Measurements from ENCODE around the gene SOCS2.

Gene SOCS2

DNA sequence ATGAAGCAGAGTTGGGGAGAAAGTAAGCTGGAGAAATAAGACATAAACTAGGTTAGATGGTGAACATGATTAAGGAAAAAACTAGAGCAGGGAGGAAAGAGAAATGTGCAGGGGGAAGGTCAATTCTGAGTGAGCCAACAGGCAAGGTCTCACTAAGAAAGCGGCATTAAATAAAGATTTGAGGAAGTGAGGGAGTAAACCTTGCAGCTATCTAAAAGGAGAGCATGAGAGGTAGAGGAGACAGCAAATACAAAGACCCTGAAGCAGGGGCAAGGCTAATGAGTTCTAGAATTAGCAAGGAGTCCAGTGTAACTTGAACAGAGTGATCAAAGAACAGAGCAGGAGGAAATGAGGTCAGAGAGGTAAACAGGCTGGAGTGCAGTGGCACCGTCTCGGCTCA lies 4.4 kb upstream of the SOCS2 start:
- DNase-seq: peak; percentile 44

DNA sequence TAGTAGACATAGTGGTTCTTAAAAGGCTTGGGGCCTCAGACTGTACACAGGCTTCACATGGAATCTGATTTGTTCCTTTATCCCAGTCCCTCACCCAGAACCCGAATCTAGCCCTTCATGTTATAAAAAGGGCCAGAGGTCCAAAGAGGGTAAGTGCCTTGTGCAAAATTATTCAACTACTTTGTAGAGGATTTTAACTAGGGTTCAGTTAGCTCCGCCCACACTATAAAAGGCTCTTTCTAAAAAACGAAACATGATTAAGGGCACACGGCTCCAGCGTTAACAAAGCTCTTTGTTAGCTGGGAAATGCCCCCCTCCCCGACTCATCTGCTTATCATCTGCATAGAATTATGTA lies 3.2 kb upstream of the SOCS2 start:
- no peak for DNase-seq

DNA sequence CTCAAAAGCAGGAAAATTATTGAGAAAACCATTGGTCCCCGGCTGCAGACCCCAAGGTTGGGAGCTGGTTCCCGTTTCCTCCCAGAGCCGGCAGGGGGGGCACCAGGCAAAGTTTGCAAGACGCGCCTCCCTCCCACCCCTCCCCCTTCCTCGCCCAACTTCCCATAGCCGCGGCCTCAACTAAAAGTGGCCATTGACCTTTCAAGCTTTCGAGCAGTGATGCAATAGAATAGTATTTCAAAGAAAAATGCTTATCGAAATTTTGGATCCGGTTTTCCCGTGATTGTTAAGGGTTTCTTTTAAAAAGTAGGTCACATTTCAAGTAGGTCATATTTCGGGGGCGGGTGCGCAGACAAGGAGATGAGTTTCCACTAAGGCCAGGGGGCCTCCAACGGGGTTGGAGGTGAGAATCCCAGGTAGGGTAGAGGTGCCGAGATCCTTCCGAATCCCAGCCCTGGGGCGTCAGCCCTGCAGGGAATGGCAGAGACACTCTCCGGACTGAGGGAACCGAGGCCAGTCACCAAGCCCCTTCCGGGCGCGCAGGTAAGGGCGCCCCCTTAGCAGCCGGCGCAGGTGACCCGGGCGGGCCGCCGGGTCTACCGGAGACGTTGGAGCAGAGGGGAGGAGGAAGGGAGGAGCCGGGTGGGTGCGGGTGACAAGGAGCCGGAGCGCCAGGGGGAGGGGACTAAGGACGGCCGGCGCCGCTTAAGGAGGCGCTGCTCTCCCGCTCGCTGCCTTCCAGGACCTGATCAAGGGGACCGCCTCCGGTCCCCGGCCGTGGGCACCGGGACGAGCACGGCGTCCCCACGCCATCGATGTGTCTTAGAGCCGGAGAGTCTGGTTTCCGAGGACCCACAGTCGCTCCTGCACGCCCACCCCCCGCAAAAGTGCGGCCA lies 2.6 kb upstream of the SOCS2 start:
- peak; percentile 78 for DNase-seq

DNA sequence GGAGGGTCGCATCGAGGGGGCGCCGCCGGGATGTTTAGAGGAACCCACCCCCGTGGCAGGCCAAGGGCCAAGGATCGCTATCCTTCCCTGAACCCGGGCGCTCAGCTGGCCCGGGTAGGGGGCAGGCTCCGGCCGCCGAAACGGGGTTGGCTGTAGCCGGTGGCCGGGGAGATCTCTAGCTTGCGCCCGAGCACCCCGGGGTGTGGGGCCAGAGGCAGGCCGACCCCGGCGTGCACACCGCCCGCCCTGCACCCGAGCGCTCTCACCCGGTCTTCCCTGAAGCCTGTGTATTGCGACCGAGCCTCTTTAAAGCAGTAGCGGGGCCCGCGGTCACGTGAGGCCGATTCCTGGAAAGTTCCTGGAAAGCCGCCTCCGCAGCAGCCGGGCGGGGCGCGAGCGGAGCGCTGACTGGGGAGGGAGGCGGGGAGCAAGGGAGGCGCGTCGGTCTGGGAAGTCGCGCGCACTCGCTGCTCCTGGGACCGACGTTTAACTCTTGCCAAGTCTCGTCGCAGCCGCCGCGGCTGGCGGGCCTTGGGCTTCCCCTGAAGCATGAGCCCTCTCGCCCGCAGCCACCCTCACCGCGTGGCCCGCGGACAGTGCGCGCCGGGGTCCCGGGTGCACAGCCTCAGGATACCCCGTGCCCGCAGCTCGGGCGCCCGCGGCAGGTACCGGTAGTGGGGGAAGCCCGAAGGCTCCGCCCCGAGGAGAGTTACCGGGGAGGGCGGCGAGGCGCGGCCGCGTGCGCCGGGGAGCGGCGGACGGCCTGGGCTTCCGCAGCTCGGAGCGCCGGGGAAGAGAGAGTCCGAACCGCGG lies 1.7 kb upstream of the SOCS2 start:
- peak; percentile 94 for DNase-seq

DNA sequence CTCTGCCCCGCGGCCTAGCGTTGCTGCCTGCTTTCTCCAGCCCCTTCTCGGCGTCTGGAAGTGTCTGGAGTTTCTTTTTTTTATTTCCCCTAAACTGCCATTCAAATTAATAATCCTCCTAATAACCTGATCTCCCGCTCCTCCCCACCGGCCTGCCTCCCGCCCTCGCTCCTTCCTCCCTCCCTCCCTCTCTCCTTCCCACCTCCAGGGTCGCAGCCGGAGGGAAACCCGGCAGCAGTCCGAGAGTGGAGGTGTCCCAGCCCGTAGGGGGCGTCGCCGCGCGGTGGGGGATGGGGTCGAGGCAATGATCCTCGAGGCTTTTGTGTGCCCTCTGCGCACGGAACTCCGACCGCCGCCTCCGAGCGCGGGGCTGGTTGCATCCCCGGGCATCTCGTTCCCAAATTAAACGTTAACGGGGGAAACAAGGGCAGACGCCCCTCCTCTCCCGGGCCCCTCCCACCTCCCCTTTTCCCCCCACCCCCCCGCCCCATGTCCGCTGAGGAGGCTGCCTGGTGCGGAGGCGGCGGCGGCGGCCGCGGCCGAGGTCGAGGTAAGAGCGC lies 1.0 kb upstream of the SOCS2 start:
- DNase-seq: peak; percentile 61

DNA sequence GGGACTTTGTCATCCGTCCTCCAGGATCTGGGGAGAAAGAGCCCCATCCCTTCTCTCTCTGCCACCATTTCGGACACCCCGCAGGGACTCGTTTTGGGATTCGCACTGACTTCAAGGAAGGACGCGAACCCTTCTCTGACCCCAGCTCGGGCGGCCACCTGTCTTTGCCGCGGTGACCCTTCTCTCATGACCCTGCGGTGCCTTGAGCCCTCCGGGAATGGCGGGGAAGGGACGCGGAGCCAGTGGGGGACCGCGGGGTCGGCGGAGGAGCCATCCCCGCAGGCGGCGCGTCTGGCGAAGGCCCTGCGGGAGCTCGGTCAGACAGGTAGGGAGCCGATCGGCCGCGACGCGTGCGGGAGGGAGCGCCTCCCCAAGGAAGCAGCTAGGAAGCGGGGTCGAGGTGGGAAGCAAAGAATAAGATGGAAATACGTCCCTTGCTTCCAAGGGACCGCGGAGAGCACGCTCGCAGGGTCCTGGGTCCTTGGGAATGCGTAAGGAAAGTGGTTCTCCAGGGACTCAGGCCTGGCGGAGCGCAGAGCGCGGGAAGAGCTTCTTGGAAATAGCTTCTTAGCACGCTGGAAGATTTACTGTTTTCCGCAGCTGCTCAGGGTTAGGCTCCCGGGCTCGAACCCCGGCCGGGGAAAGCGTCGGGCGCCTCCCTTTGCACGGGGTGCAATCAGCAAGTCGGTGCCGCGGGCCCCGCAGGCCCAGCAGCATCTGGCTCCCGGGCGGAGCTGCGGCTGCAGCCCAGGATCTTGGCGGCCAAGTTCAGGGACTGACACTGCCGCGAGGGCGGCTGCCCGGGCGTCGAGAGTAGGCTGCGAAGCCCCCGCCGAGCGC lies 457 bp downstream of the SOCS2 start:
- DNase-seq: no peak

DNA sequence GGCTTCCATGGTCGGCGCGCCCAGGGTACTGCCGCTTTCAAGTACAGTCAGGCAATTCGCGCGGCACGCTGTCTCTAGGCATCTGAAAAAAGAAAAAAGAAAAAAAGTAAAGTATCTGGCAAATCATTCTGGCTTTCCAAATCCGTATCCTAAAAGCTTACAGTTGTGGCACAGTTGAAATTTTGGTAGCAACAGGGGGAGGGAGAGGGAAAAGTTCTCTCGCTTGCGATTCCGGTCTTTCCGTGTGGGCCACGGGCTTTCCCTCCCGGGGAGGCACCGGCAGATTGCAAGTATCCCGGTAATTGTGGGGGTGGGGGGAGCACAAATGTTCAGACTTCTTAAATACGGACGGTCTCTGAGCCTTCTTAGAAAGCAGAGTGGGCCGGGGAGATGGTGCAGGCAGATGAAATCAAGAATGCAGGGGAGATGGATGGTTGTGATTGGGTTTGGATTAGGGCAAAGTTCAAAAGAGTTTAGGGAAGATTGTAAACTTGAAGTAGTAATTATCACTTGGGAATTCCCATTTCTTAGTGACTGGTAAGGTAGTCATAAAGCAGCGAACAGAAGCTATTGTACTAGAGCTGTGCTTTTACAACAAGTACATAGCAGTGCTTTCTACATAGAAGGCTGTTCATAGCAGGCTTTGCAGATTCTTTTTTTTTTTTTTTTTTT lies 1.2 kb downstream of the SOCS2 start:
- DNase-seq: no peak

DNA sequence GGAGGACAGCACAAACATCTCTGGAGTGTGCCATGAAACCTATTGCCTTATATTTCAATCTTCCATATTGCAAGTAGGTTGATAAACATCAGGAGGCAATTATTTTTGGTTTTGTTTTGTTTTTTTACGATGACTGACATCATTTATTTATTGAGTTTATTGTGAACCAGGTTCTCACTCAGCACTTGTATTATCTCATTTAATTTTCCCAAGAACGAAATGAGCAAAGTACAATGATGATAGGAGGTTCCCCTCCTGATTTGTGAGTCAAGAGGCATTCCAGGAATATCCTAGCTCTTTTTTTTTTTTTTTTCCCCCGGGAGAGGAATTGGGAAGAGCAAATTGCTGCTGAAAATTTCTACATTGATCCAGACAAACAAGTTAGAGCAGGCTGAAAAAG lies 4.7 kb downstream of the SOCS2 start:
- DNase-seq: no peak

DNA sequence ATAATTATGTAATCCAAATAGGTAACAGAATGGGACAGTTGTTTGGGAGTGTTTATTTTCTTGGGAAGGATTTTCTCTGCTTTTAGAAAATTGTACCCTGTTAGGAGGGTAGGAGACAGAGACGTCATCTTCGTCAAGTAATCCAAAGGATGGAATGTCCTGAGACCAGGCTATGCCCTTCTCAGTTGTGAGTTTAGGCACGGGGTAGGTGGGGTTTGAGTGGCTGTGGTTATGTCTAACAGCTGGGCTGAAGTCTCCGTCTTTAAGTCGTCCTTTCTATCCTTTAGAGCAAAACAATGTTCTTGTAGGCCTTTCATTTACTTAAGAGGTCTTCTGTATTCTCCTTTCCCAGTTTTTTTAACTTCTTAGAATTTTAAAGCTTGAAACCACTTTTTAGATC lies 5.7 kb downstream of the SOCS2 start:
- DNase-seq: no peak

DNA sequence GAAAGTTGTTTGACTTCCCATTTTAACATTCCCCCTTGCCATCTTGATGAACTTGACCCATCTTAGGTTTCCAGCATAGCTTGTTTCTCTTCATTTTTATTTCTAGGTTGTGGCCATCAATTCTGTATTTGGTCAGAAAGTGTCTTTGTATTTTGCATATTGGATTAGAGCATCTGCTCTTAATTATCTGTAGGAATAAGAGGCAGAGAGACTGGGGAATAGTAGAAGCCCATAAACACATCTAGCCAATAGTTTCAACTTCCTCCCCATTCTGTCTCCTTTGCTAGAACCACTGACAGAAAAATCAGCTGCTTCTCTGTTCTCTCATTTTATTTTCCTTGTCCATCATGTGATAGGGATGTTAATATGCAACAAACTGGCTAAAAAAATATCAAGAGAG lies 8.2 kb downstream of the SOCS2 start:
- DNase-seq: no peak

DNA sequence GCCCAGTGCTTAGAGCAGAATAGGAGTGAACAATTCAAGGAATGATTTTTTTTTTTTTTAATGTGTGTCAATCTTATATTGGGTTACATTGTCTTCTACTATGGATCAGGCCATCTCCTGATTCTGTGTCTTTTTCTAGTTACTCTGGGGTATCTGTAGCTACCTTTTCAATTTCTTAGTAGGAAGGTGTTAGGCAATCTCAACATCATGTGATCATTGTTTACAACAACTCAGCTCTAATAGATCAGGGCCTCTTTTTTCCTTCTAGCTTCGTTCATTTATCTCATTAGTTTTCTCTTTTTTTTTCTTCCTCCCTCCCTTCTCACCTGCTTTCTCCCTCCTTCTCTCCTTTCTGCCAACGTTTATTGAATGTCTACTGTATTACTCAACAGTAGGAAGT lies 8.9 kb downstream of the SOCS2 start:
- no peak for DNase-seq

DNA sequence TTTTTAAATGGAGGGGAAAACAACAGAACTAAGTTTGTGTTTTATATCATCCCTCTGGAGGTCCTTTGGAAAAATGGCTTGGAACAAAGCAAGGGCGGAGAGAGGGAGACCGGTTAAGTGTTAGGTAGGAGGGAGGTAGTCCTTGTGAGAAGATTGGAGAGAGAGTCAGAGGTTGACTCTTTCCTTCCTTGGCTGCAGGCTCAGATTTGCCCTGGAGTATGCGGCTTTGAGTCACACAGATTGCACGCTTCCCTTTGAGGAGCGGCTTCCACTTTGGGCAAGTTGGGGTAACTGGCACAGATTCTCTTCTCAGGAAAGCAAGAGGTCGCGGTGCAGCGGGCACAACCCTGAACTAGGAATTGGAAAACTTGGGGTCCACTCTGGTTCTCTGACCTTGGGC lies 9.9 kb downstream of the SOCS2 start:
- DNase-seq: no peak

DNA sequence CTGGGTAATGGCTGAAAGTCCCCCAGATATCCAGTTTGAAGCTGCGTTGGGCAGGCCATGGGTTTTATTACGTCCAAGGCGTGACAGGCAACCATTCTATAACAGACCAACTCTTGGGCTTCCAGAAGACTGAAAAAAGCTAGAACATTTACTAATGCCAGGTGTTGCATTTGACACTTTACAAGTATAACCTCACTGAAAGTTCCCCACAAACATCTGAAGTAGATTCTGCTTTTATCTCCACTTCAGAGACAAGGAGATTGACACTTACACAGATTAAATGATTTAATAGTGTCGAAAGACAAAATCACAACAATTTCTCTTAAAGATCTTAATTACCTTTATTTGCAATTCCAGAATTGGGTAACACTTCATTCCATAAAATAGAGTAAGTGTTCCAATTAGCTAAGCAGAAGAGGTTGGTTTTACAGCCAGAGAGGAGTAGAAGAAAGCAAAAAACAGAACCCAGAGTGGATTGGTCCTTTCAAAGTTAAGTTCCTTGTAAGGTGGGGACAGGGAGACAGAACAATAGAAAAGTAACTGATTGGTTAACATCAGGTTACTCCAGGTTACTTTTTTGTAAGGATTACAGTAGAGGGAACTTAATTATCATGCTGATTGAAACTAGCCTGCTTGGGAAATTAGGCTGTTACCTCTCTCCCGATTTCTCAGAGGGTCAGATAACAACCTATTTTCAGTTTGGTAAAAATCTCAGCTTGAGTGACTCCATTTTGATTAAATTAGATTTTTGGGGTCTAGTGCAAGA lies 11.3 kb downstream of the SOCS2 start:
- DNase-seq: no peak

DNA sequence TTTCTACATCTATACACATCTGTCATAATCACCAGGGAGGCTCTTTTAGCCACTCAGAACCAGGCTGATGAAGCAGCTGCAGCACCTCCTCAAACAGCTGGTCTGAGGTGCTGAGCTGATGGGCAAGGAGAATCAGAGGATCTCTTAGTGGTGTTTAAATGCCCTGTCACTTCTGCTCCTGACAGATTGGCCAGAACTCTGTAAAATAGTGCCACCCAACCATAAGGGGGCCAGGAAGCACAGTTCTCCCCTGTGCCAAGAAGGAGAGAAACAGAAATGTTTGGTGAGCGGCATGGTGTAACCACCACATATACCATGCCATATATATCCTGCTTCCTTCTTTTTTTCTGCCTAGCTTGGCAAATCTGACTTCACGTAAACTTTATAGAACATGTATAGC lies 12.8 kb downstream of the SOCS2 start:
- no peak for DNase-seq

DNA sequence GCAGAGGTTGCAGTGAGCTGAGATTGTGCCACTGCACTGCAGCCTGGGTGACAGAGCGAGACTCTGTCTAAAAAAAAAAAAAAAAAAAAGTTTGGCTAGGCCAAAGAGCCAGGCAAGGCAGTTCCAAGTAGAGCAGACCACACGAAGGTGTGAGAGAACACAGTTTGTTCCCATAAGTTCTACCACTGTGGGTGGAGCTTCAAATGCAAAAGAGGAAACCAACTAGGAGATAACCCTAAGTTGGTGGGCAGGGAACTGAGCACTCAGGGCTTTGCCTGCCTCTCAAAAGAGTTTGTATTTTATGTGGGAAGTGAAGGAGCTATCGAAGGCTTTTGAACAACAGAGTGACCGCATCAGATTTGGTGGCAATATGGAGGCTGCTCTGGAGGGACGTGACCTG lies 15.1 kb downstream of the SOCS2 start:
- peak; percentile 50 for DNase-seq

DNA sequence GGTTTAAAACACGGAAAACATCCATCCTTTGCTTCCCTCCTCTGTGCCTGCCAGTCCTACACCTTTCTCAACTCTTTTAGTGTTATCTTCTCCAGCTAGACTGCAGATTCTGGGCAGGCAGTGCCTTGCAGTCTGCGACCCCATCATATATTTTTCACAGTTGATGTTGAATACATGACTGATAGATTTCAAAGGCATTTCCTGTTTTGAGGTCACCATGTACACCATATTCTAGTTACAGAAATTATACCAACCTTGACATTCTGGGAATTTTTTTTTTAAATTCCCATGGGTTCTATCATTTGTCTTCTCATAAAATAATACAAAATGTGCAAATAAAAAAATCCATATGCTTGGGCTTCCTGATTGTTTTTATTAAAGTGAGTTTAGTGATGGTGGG lies 16.6 kb downstream of the SOCS2 start:
- no peak for DNase-seq

DNA sequence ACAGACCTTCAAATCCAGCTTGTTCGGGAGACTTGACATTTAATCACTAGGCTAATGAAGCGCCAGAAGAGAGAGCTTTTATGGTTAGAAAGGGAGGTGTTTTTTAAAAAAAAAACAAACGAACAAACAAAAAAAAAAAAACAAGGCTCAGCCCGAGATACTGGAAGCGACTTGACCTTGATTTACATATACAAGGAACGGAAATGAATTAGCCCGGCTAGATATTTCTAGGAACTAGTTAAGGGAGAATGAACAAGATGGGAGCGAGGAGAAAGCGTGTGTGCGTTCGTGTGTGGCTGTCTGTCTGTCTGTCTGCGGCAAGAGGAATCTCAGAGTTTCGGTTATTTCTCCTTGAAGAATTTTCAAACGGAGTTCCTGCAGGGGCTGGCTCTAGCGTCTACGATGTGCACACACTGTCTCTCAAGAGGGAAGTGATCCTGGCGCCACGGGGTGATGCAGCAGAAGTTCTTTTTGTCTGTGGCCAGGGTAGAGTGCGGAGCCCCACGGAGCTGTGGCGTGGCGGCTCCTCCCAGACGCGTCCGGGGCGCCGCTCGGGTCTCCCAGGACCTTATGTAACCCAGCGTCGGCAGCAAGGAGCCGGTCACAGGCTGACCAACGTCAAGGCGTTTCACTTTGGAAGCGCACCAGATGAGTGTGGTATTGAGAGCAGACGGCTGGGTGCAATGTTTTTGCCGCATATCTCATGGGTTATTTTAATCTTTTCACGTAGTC lies 18.8 kb downstream of the SOCS2 start:
- DNase-seq: peak; percentile 95

DNA sequence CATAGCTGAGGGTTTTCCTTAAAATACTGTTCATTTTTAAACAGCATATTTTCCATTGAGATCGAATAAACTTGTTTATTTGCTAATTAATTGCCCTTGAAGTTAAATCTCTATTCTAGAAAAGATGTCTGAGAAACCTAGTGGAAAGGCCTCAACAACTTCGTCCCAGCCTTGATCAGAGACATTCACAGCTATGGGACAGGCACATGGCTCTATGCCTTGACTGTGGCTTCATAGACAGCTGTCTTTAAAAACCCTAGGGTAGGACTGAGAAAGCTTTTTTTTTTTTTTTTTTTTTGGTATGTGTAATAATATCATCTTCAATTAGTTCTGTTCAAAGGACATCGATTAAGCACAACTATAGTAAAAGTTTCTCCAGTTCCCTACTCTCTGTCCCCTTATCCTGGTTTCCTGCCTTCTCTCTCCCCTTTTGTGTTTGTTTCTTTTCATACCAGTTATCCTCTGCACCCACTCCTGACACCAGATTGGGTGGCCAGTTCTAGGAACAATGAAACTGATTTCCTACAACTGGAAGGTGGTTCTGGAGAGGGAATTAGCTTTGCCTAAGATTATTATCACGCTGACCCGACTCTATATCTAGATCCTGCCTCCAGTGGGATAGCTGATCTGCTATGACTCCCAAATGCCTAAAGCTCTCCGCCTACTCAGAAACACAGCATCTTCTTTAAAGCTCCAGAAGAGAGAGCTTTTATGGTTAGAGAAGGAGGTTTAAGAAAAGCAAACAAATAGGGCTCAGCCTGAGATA lies 20.3 kb downstream of the SOCS2 start:
- no peak for DNase-seq

DNA sequence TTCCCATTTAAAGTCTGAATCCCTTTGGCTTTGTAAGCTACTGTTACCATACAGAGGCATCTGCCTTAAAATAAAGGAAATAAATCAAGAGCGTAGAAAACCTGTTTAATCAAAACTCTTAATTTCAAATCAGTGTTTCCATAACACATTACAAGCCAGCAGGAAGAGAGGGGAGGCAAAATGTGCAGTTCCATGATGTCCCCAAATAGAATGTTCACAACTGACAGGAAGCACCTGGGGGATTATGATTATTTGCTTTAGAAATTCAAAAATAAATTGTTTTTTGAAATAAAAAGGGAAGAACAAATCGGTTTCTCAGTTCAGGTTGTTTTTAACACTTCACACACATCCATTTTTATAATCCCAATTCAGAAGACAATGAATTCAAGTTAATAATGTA lies 21.4 kb downstream of the SOCS2 start:
- DNase-seq: no peak

DNA sequence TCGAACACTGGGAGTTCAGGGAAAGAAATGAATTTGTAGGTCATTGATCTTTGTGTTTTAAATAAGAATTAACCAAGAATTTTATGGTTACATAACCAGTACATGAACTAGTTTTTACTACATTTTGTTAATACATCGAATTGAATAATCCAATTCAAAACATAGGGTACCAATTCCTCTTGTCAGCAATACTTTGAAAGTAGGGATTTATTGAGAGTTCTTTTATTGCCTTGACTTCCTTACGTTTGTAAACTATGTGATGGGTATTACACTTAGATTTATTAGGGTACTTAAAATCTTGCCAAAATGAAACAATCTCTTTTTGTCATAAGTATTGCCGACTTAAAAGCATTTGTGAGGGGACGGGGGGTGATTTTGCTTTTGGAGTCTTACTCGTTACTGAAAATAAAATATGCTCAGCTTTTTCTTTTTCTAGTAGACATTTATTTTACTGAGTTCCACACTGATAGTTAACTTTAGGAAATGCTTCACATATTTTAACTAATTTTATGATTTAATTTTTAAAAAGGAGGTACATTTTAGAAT lies 22.4 kb downstream of the SOCS2 start:
- DNase-seq: no peak
